ENCODE results near the gene STIM2. TPM values are rescaled to one million over a fixed set of nuclear protein-coding genes. Genes with fewer than 3 reads are reported as not detected.

Gene STIM2
- total and polyA plus RNA-seq, 2 of the 4 experiments (the other 2 are of a cell fraction), result 16.1 to 27.6 TPM

DNA sequence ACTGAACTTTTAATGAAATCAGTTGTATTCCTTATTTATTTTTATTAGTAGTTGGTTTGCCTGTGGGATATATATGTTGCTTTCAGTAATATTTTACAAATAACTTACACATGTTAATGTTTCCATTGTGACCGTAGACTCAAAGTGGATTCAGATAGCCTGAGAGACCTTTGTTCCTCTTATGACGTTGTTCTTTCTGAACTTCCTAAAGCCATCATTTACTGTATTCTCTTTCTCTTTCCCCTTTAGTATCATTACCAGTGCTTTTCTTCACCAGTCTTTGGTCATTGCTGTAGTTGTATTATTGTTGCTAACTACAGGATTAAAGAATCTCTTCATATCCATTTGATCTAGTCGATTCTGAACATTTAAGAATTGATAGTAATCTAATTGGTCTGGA is 4.3 kb downstream of the STIM2 start:
- peaks cover 4% of the 10 kb centered on the region for H4K20me1 ChIP-seq (ENCODE audit: insufficient read depth, low read length)
- in situ Hi-C loops (cut with MboI; ENCODE audit: low sequenced_read_pairs) (loop anchor here (25.0 kb wide), 1 partner anchor 528 kb away; no protein-coding TSS in a partner anchor), dilution Hi-C loops (cut with HindIII; ENCODE audit: low sequenced_read_pairs, unreplicated experiment) (no loop called here), intact Hi-C loops (cut with micrococcal nuclease) (loop anchor here (5.0 to 10.0 kb wide), 2 partner anchors 283 to 540 kb away; partner anchors contain the start of genes RBPJ and TBC1D19)
- CTCF ChIA-PET, result interaction anchor here (0.7 kb wide), 1 partner anchor 144 kb away, joined by 3 read pairs; no protein-coding TSS in a partner anchor
- H4K8ac ChIP-seq (ENCODE audit: low read depth in 2 of 2, low read length in 2 of 2), result no peak overlapping the region
- no peak overlapping the region for H2AFZ ChIP-seq (replicated peaks; ENCODE audit: low read length, poor library complexity)
- H4K5ac ChIP-seq (ENCODE audit: low read depth, low read length), result no peak overlapping the region
- H2BK15ac ChIP-seq (ENCODE audit: low read depth, low read length), result no peak overlapping the region
- H3K4ac ChIP-seq (ENCODE audit: low read depth, low read length), result no peak overlapping the region
- no peak overlapping the region for H3K9ac ChIP-seq (ENCODE audit: low read depth, low read length)
- no peak overlapping the region for H3K18ac ChIP-seq (ENCODE audit: low read depth, low read length)
- H3K56ac ChIP-seq (ENCODE audit: extremely low read depth, insufficient read depth, low read length), result no peak overlapping the region
- no peaks in the 10 kb centered on the region; the same call in 1 of the 2 replicates for H3K4me1 ChIP-seq (ENCODE audit: control insufficient read depth, insufficient read depth, low read length)
- TF ChIP-seq NFE2L2 (IDR thresholded peaks at IDR 0.05; ENCODE audit: low read depth, low read length) (no peak), POLR2A (IDR thresholded peaks at IDR 0.05; ENCODE audit: low read depth, low read length) (no peak), RAD21 (IDR thresholded peaks at IDR 0.05; ENCODE audit: low read length) (no peak), MXI1 (IDR thresholded peaks at IDR 0.05; ENCODE audit: borderline replicate concordance, low read depth, low read length) (no peak), CHD1 (IDR thresholded peaks at IDR 0.05; ENCODE audit: low read depth, low read length) (no peak), RFX5 (IDR thresholded peaks at IDR 0.05; ENCODE audit: low read depth, low read length) (no peak), MAZ (IDR thresholded peaks at IDR 0.05; ENCODE audit: borderline replicate concordance, low read depth, low read length) (no peak), CEBPB (IDR thresholded peaks at IDR 0.05; ENCODE audit: low read depth, low read length) (no peak), BHLHE40 (IDR thresholded peaks at IDR 0.05; ENCODE audit: low read depth, low read length) (no peak), FOS (IDR thresholded peaks at IDR 0.05; ENCODE audit: low read depth, low read length) (no peak), MAFK (IDR thresholded peaks at IDR 0.05; ENCODE audit: low read depth, low read length) (no peak)
- TF ChIP-seq, protein P1, sequence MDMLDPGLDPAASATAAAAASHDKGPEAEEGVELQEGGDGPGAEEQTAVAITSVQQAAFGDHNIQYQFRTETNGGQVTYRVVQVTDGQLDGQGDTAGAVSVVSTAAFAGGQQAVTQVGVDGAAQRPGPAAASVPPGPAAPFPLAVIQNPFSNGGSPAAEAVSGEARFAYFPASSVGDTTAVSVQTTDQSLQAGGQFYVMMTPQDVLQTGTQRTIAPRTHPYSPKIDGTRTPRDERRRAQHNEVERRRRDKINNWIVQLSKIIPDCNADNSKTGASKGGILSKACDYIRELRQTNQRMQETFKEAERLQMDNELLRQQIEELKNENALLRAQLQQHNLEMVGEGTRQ (IDR thresholded peaks at IDR 0.05; ENCODE audit: low read depth, low read length), result no peak
- peaks cover 25 to 32% of the 10 kb centered on the region in 2 experiments for H3K79me1 ChIP-seq (ENCODE audit: low read depth in 1 of 2, low read length in 2 of 2)
- no peak for DNase-seq
- ATAC-seq (ENCODE audit: low read depth), result no peak
- H3K9me1 ChIP-seq (ENCODE audit: insufficient read depth, low read length), result peaks cover under 1% of the 10 kb centered on the region; the same call in 1 of the 2 replicates
- H4K91ac ChIP-seq (ENCODE audit: insufficient read depth, low read depth, low read length), result no peak overlapping the region
- no peaks in the 10 kb centered on the region for H3K9me3 ChIP-seq (ENCODE audit: control insufficient read depth, insufficient read depth, low read length)
- no peak overlapping the region for H2AK9ac ChIP-seq (replicated peaks; ENCODE audit: low read depth, low read length, poor library complexity)
- WGBS, 2 experiments (ENCODE audit: extremely low coverage in 2 of 2, insufficient read length in 1 of 2), result no CpG with 5 or more reads among the region's 3 CpGs
- no peak overlapping the region for H3K27ac ChIP-seq (ENCODE audit: insufficient read depth, low read length)
- BruUV-seq (replicated peaks), result no TSS peak
- POLR2A ChIA-PET (ENCODE audit: unreplicated experiment), result no interaction called here
- no peak overlapping the region for H2BK5ac ChIP-seq (ENCODE audit: low read depth, low read length, poor library complexity, severe bottlenecking)
- no peaks in the 10 kb centered on the region for H3K27me3 ChIP-seq (ENCODE audit: control insufficient read depth, insufficient read depth, low read length)
- H3K4me2 ChIP-seq (ENCODE audit: low read depth, low read length), result no peak overlapping the region
- no peak overlapping the region for H3K4me3 ChIP-seq (ENCODE audit: insufficient read depth, low read depth, low read length)
- no peak overlapping the region for H2BK120ac ChIP-seq (ENCODE audit: low read depth, low read length)
- no peak overlapping the region for H3K14ac ChIP-seq (replicated peaks; ENCODE audit: low read depth, low read length)
- no peaks in the 10 kb centered on the region for H3K36me3 ChIP-seq (ENCODE audit: control insufficient read depth, insufficient read depth, low read length)
- no peak overlapping the region for H2BK20ac ChIP-seq (ENCODE audit: low read depth, low read length)
- no peak overlapping the region for H2AK5ac ChIP-seq (ENCODE audit: low read depth, low read length)
- no peak overlapping the region for H3K23ac ChIP-seq (ENCODE audit: low read depth, low read length)
